Right lobe of liver (tissue), 6 donors: ENCODE data around the gene RNF145. TPM values are rescaled to one million over a fixed set of nuclear protein-coding genes. Genes with fewer than 3 reads are reported as not detected.

ENCODE experiments used
- ATAC-seq, 4 donors: fragments of 200-7000 bp; cut with Tn5 transposase; one replicate each; pipeline ENCODE4 v1.9.1; 2020; ENCODE audit warnings: mild to moderate bottlenecking in 4 of 4, moderate library complexity in 4 of 4
- DNase-seq, 3 donors: peaks; one replicate each; pipeline ENCODE4 v3.0.0-alpha.2; 2020
- H3K27ac ChIP-seq, 3 donors: fragments of 200-600 bp; one replicate each; pipeline ENCODE4 v1.8.0; 2022
- H3K27me3 ChIP-seq, 2 donors: fragments of 200-600 bp; one replicate each; pipeline ENCODE4 v1.8.0; 2022
- H3K36me3 ChIP-seq, 4 donors: fragments of 200-600 bp; sonication (generic) in 1 of 4; one replicate each; pipeline versions ENCODE4 v1.5.1 to v1.8.0; 2017 to 2022; ENCODE audit warnings: control low read depth in 1 of 4
- H3K4me1 ChIP-seq, 4 donors: fragments of 200-600 bp; sonication (generic) in 1 of 4; one replicate each; pipeline versions ENCODE4 v1.5.1 to v1.8.0; 2017 to 2022; ENCODE audit warnings: control low read depth in 1 of 4
- H3K4me3 ChIP-seq, 3 donors: fragments of 200-600 bp; one replicate each; pipeline ENCODE4 v1.8.0; 2022
- H3K9me3 ChIP-seq, 4 donors: fragments of 200-600 bp; sonication (generic) in 1 of 4; one replicate each; pipeline versions ENCODE4 v1.5.1 to v1.8.0; 2017 to 2022; ENCODE audit warnings: control low read depth in 1 of 4
- CTCF ChIP-seq, 4 donors: fragments of 200-600 bp in 3 of 4; fragments of 450-650 bp in 1 of 4; IDR thresholded peaks; one replicate each; pipeline versions ENCODE4 v1.5.1 to v1.8.0; 2016 to 2022; ENCODE audit warnings: antibody characterized with exemption in 4 of 4, mild to moderate bottlenecking in 2 of 4
- POLR2A ChIP-seq: fragments of 450-650 bp; IDR thresholded peaks from one replicate; pipeline ENCODE4 v1.6.1; 2017; ENCODE audit warnings: antibody characterized with exemption, mild to moderate bottlenecking
- WGBS: methylation state at CpG from one replicate; pipeline ENCODE4 v1.1.6; 2018; ENCODE audit warnings: low coverage, low lambda C conversion rate; ENCODE audit not compliant: insufficient coverage; ENCODE audit errors: missing lambda C conversion rate; 5-methylcytosine and 5-hydroxymethylcytosine counted together
- intact Hi-C, 2 donors: fragments of 100-400 bp; cut with DNase I; formaldehyde crosslinking; loops; one replicate each; pipeline versions ENCODE4 v1.11.2 to v1.14.1; 2022
- total RNA-seq, 6 experiments: library from RNA; depleted of rRNA in 2 of 6; stranded (reverse); fragments of >200 nt in 2 of 6; fragmentation: NEBNext Ultra II Directional in 3 of 6; extraction: Animal tissue kit (Norgen Biotek cat#: 25700) in 3 of 6; gene quantifications; one replicate each; pipeline versions ENCODE4 v1.1.0 to v1.2.4, GENCODE V29; 2016 to 2023
- donor health status: DM: no; HTN: yes; CAD: no.
- donor health status: DM: no; HTN: no; CAD: no.
- donor health status: DM: no; HTN: no; CAD: no.
- donor health status: DM: no; HTN: yes; CAD: no.
- donor health status: DM: no; HTN: yes; CAD: no.

The RNF145 gene
- total RNA-seq, 6 experiments from 2014 or later = 7.2 to 20.9 (median 10.6) TPM

DNA sequence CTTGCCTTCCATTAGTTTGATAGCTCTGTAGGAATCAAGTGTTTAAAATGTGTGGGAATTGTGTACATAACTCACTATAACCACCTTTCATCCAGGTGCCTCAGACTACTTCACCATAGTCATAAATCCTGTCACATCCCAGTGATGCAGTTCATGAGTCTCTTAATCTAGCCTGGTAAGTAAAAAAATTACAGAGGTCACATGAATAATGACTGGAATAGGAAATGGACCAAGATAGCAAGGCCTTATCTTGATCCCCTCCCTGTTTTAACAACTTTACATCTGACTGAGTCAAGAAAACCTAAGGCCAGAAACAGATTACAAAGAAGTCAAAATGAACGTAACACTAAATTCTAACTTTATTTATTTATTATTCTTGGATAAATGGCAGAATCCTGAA, 1.5 kb upstream of the RNF145 start:
- intact Hi-C loops = no loop called here
- ATAC-seq (no peak), DNase-seq (no peak)
- H3K4me3 ChIP-seq = no peak overlapping the region
- H3K27ac ChIP-seq = no peak overlapping the region
- WGBS = 87% methylated on average over 1 of the region's 1 CpG
- H3K36me3 ChIP-seq = no peaks in the 10 kb centered on the region
- TF ChIP-seq CTCF (IDR thresholded peaks at IDR 0.05) = no peak
- TF ChIP-seq POLR2A = no peak
- H3K27me3 ChIP-seq = no peaks in the 10 kb centered on the region
- peaks cover 0 to 11% (median 0%) of the 10 kb centered on the region in 4 donors for H3K4me1 ChIP-seq
- H3K9me3 ChIP-seq = no peaks in the 10 kb centered on the region

- no peaks in the 10 kb centered on the region for H3K9me3 ChIP-seq
Measured at GRCh38 chr5:159210210-159210661, 883 bp upstream of the RNF145 start.

GRCh38 chr5:159208514-159209437, 577 bp downstream of the RNF145 start:
- H3K36me3 ChIP-seq = no peaks in the 10 kb centered on the region
- intact Hi-C loops = no loop called here

More at GRCh38 chr5:159210210-159210661, 883 bp upstream of the RNF145 start:
- Histone ChIP-seq H3K36me3 (no peaks in the 10 kb centered on the region), H3K27ac (no peak overlapping the region), H3K4me1 (peaks cover 0 to 11% (median 0%) of the 10 kb centered on the region in 4 donors), H3K27me3 (no peaks in the 10 kb centered on the region), H3K4me3 (peak overlapping the region in 1 of 3 donors; percentile 80)
- DNase-seq (no peak), ATAC-seq (peak in 3 of 4 donors; percentile 20 to 30 (median 20))
- WGBS = 38% methylated on average over 3 of the region's 4 CpGs
- TF ChIP-seq POLR2A (no peak), CTCF (IDR thresholded peaks at IDR 0.05) (no peak)
- intact Hi-C loops = no loop called here

More at GRCh38 chr5:159208514-159209437, 577 bp downstream of the RNF145 start:
- Histone ChIP-seq H3K27me3 (no peaks in the 10 kb centered on the region), H3K9me3 (no peaks in the 10 kb centered on the region), H3K4me1 (peaks cover 0 to 11% (median 0%) of the 10 kb centered on the region in 4 donors), H3K4me3 (peak overlapping the region; percentile 78 to 82 (median 80)), H3K27ac (peak overlapping the region; percentile 81 to 94 (median 89))
- TF ChIP-seq POLR2A (no peak), CTCF (IDR thresholded peaks at IDR 0.05) (no peak)
- under 1% methylated on average over 34 of the region's 65 CpGs for WGBS
- DNase-seq (peak; percentile 57 to 66 (median 63)), ATAC-seq (peak; percentile 10 to 48 (median 40))
